Activated T-helper 17 cell treated with anti-CD3 and anti-CD28 coated beads, Interleukin-2, amount 50 U/mL, for 72 hours (primary cell): ENCODE data around the gene REM2. TPM values are rescaled to one million over a fixed set of nuclear protein-coding genes. Genes with fewer than 3 reads are reported as not detected.

Experiments used
- ATAC-seq: fragments of 150-1000 bp; cut with Tn5 transposase; replicated peaks from 2 replicates; pipeline ENCODE4 v1.10.0; 2021; ENCODE audit warnings: mild to moderate bottlenecking, moderate library complexity
- H3K27ac Mint-ChIP-seq: one replicate; pipeline ENCODE4 v1.8.0; 2022; ENCODE audit warnings: mixed read lengths
- H3K27me3 Mint-ChIP-seq: one replicate; pipeline ENCODE4 v1.8.0; 2022; ENCODE audit warnings: mixed read lengths
- H3K36me3 Mint-ChIP-seq: one replicate; pipeline ENCODE4 v1.8.0; 2022; ENCODE audit warnings: low read depth, mild to moderate bottlenecking, mixed read lengths
- H3K4me1 Mint-ChIP-seq: one replicate; pipeline ENCODE4 v1.8.0; 2022; ENCODE audit warnings: mixed read lengths
- H3K4me3 Mint-ChIP-seq: one replicate; pipeline ENCODE4 v1.8.0; 2022; ENCODE audit warnings: mild to moderate bottlenecking, mixed read lengths
- H3K9me3 Mint-ChIP-seq: one replicate; pipeline ENCODE4 v1.8.0; 2022; ENCODE audit warnings: mixed read lengths
- total RNA-seq, 2 donors: library from RNA; stranded (reverse); gene quantifications; one replicate each; pipeline ENCODE4 v1.2.3, GENCODE V29; 2022

Gene REM2
- total RNA-seq, 2 donors from 2014 or later = 0.56 to 1.3 TPM

DNA sequence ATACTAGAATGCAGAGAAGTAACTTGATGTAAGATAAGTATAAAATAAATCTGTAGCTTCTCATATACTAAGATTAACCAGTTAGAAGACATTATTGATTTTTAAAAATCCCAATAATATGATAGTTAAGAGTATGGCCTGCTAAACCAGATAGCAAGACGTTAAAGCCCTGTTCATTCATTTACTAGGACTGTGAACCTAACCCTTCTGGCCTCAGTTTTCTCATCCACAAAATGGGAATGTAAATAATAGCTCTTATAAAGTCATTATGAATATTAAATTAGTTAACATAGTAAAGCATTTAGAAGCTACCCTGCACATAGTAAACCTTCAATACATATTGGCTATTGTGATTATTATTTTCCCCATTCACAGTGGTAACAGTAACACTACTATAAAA is 52.1 kb downstream of the REM2 start:
- H3K27me3 Mint-ChIP-seq = no peaks in the 10 kb centered on the region
- no peak overlapping the region for H3K27ac Mint-ChIP-seq
- ATAC-seq = no peak
- no peak overlapping the region for H3K4me3 Mint-ChIP-seq
- H3K9me3 Mint-ChIP-seq = no peaks in the 10 kb centered on the region
- H3K36me3 Mint-ChIP-seq = no peaks in the 10 kb centered on the region
- peaks cover 13% of the 10 kb centered on the region for H3K4me1 Mint-ChIP-seq

Other genes starting within 250 kb of the REM2 start
- not detected for gene OR6J1, start 238.9 kb upstream of the REM2 start, total RNA-seq
- 100 to 1,000 TPM; 110 to 152 TPM for gene OXA1L, start 116.5 kb upstream of the REM2 start, total RNA-seq
- under 1 TPM; 0.15 to 0.71 TPM for gene SLC7A7, start 67.8 kb upstream of the REM2 start, total RNA-seq
- 100 to 1,000 TPM in 1 of 2 donors, 10 to 100 TPM in 1; 90.4 to 142 TPM for gene MRPL52, start 53.3 kb upstream of the REM2 start, total RNA-seq
- 1 to 10 TPM; 1.5 to 2.1 TPM for gene MMP14, start 46.6 kb upstream of the REM2 start, total RNA-seq
- 10 to 100 TPM; 61.3 to 78.1 TPM for gene LRP10, start 11.5 kb upstream of the REM2 start, total RNA-seq
- 10 to 100 TPM; 69.5 to 70.5 TPM for gene RBM23, start 35.9 kb downstream of the REM2 start, total RNA-seq
- gene PRMT5, start 46.2 kb downstream of the REM2 start, total RNA-seq = 100 to 1,000 TPM in 1 of 2 donors, 10 to 100 TPM in 1; 61.7 to 127 TPM
- 10 to 100 TPM; 60.6 to 78.5 TPM for gene HAUS4, start 73.9 kb downstream of the REM2 start, total RNA-seq
- gene AJUBA, start 99.3 kb downstream of the REM2 start, total RNA-seq = 1 to 10 TPM; 1.1 to 7.5 TPM
- gene C14orf93, start 126.9 kb downstream of the REM2 start, total RNA-seq = 1 to 10 TPM; 8.5 to 9.6 TPM
- gene PSMB5, start 151.7 kb downstream of the REM2 start, total RNA-seq = 100 to 1,000 TPM in 1 of 2 donors, 10 to 100 TPM in 1; 85.8 to 151 TPM
- gene PSMB11, start 159.0 kb downstream of the REM2 start, total RNA-seq = not detected
- under 1 TPM; 0.48 TPM for gene CDH24, start 174.3 kb downstream of the REM2 start, total RNA-seq
- gene ACIN1, start 211.9 kb downstream of the REM2 start, total RNA-seq = 100 to 1,000 TPM; 187 to 214 TPM
- 10 to 100 TPM; 40.3 to 53.4 TPM for gene C14orf119, start 212.3 kb downstream of the REM2 start, total RNA-seq
- not detected for gene CIROP, start 221.8 kb downstream of the REM2 start, total RNA-seq
- gene CEBPE, start 236.0 kb downstream of the REM2 start, total RNA-seq = not detected